Measurements from ENCODE around the gene TMEM120B. TPM values are rescaled to one million over a fixed set of nuclear protein-coding genes. Genes with fewer than 3 reads are reported as not detected.

Gene TMEM120B
- total and polyA plus RNA-seq, 2 of the 13 experiments (the other 11 are each of a cell fraction or from before 2014, with no cell fraction given) = 7.1 to 12.9 TPM

- TF ChIP-seq ZNF484 (CRISPR knock-in tag; IDR thresholded peaks at IDR 0.05; ENCODE audit: borderline replicate concordance, low read depth) (no peak), ZNF382 (CRISPR knock-in tag; IDR thresholded peaks at IDR 0.05; ENCODE audit: borderline replicate concordance) (no peak), POLR2AphosphoS5 (IDR thresholded peaks at IDR 0.05; ENCODE audit: low read depth, low read length) (no peak), HDAC2 (CRISPR knock-in tag; IDR thresholded peaks at IDR 0.05) (no peak), MIER3 (CRISPR knock-in tag; IDR thresholded peaks at IDR 0.05; ENCODE audit: borderline replicate concordance) (no peak), ZKSCAN8 (CRISPR knock-in tag; IDR thresholded peaks at IDR 0.05; ENCODE audit: borderline replicate concordance) (peak; percentile 58; the same call in 1 of the 2 replicates), CBX1 (IDR thresholded peaks at IDR 0.05; ENCODE audit: low read depth) (no peak), ZNF678 (CRISPR knock-in tag; IDR thresholded peaks at IDR 0.05) (no peak), HOXA3 (CRISPR knock-in tag; IDR thresholded peaks at IDR 0.05) (no peak), CREBL2 (CRISPR knock-in tag; IDR thresholded peaks at IDR 0.05; ENCODE audit: borderline replicate concordance) (no peak), EED (CRISPR knock-in tag; IDR thresholded peaks at IDR 0.05) (no peak), HOXA9 (CRISPR knock-in tag; IDR thresholded peaks at IDR 0.05; ENCODE audit: borderline replicate concordance) (no peak), ZNF329 (CRISPR knock-in tag; IDR thresholded peaks at IDR 0.05; ENCODE audit: low read depth) (no peak), ZNF362 (CRISPR knock-in tag; IDR thresholded peaks at IDR 0.05; ENCODE audit: borderline replicate concordance) (no peak), ZNF547 (CRISPR knock-in tag; IDR thresholded peaks at IDR 0.05) (peak; percentile 15; the same call in 1 of the 2 replicates), ZNF616 (CRISPR knock-in tag; IDR thresholded peaks at IDR 0.05; ENCODE audit: low read depth) (no peak), BRCA1 (CRISPR knock-in tag; IDR thresholded peaks at IDR 0.05) (no peak), MED1 (CRISPR knock-in tag; IDR thresholded peaks at IDR 0.05) (peak; percentile 46; the same call in 1 of the 2 replicates), JUNB (CRISPR knock-in tag; IDR thresholded peaks at IDR 0.05; ENCODE audit: borderline replicate concordance) (no peak), ZKSCAN1 (IDR thresholded peaks at IDR 0.05; ENCODE audit: low read length) (no peak), ZNF138 (CRISPR knock-in tag; IDR thresholded peaks at IDR 0.05; ENCODE audit: low read depth) (no peak)
- TF ChIP-seq, protein P1, sequence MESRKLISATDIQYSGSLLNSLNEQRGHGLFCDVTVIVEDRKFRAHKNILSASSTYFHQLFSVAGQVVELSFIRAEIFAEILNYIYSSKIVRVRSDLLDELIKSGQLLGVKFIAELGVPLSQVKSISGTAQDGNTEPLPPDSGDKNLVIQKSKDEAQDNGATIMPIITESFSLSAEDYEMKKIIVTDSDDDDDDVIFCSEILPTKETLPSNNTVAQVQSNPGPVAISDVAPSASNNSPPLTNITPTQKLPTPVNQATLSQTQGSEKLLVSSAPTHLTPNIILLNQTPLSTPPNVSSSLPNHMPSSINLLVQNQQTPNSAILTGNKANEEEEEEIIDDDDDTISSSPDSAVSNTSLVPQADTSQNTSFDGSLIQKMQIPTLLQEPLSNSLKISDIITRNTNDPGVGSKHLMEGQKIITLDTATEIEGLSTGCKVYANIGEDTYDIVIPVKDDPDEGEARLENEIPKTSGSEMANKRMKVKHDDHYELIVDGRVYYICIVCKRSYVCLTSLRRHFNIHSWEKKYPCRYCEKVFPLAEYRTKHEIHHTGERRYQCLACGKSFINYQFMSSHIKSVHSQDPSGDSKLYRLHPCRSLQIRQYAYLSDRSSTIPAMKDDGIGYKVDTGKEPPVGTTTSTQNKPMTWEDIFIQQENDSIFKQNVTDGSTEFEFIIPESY (CRISPR knock-in tag; IDR thresholded peaks at IDR 0.05) = no peak; the same call in 1 of the 2 replicates
- TF ChIP-seq, protein P2, sequence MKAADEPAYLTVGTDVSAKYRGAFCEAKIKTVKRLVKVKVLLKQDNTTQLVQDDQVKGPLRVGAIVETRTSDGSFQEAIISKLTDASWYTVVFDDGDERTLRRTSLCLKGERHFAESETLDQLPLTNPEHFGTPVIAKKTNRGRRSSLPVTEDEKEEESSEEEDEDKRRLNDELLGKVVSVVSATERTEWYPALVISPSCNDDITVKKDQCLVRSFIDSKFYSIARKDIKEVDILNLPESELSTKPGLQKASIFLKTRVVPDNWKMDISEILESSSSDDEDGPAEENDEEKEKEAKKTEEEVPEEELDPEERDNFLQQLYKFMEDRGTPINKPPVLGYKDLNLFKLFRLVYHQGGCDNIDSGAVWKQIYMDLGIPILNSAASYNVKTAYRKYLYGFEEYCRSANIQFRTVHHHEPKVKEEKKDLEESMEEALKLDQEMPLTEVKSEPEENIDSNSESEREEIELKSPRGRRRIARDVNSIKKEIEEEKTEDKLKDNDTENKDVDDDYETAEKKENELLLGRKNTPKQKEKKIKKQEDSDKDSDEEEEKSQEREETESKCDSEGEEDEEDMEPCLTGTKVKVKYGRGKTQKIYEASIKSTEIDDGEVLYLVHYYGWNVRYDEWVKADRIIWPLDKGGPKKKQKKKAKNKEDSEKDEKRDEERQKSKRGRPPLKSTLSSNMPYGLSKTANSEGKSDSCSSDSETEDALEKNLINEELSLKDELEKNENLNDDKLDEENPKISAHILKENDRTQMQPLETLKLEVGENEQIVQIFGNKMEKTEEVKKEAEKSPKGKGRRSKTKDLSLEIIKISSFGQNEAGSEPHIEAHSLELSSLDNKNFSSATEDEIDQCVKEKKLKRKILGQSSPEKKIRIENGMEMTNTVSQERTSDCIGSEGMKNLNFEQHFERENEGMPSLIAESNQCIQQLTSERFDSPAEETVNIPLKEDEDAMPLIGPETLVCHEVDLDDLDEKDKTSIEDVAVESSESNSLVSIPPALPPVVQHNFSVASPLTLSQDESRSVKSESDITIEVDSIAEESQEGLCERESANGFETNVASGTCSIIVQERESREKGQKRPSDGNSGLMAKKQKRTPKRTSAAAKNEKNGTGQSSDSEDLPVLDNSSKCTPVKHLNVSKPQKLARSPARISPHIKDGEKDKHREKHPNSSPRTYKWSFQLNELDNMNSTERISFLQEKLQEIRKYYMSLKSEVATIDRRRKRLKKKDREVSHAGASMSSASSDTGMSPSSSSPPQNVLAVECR (CRISPR knock-in tag; IDR thresholded peaks at IDR 0.05; ENCODE audit: borderline replicate concordance) = no peak; the same call in none of the 2 replicates
Measured at GRCh38 chr12:121811434-121812319, 99.1 kb downstream of the TMEM120B start (continued).
